AG10803 (cell line): ENCODE data around the gene BDNF.

ENCODE experiments used
- DNase-seq: peaks from one replicate; pipeline ENCODE4 v3.0.0; 2010; ENCODE audit warnings: low read depth
- H3K4me3 ChIP-seq: 2 replicates; pipeline ENCODE4 v1.5.1; 2011; ENCODE audit warnings: mild to moderate bottlenecking, low read length, control low read depth
- CTCF ChIP-seq: conservative IDR thresholded peaks from 2 replicates; pipeline ENCODE4 v1.5.1; 2011; ENCODE audit warnings: mild to moderate bottlenecking, low read length, control low read depth, inconsistent platforms

The BDNF gene

DNA sequence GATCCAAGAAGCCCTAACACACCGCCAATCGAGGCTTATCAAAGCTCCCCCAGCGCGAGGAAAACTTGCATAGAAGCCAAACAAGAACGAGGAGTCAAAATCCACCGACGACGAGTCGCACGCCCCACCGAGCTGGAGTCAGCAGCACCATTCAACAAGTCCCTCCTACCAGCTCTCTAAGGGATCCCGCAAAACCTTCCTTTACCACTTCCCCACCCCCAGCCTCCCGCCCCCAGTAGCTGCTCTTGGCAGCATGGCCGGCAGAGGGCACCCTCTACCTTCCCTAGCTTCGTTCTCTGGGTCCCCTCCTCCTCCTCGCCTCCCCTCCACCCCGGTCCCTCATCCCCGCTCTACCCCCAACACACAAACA, 1.4 kb downstream of the BDNF start:
- peak; percentile 90 for DNase-seq
- H3K4me3 ChIP-seq, result peak overlapping the region; percentile 87
- TF ChIP-seq CTCF, result peak; percentile 82

GRCh38 chr11:27697679-27698275, 2.5 kb downstream of the BDNF start:
- peak overlapping the region; percentile 87 for H3K4me3 ChIP-seq
- DNase-seq, result peak; percentile 56
- no peak for TF ChIP-seq CTCF

- TF ChIP-seq CTCF, result no peak
- no peak for DNase-seq
- peak overlapping the region; percentile 87 for H3K4me3 ChIP-seq
Measured at GRCh38 chr11:27696961-27697360, 3.3 kb downstream of the BDNF start.

GRCh38 chr11:27696115-27696514, 4.1 kb downstream of the BDNF start:
- H3K4me3 ChIP-seq, result peak overlapping the region; percentile 11; the same call in 1 of the 2 replicates
- peak; percentile 81 for DNase-seq
- no peak for TF ChIP-seq CTCF

- peak; percentile 54 for TF ChIP-seq CTCF
- peak; percentile 55 for DNase-seq
- H3K4me3 ChIP-seq, result no peak overlapping the region
Measured at GRCh38 chr11:27694992-27695391, 5.3 kb downstream of the BDNF start.

- no peak for TF ChIP-seq CTCF
- no peak for DNase-seq
- H3K4me3 ChIP-seq, result no peak overlapping the region
Measured at GRCh38 chr11:27693398-27693797, 6.9 kb downstream of the BDNF start.

DNA sequence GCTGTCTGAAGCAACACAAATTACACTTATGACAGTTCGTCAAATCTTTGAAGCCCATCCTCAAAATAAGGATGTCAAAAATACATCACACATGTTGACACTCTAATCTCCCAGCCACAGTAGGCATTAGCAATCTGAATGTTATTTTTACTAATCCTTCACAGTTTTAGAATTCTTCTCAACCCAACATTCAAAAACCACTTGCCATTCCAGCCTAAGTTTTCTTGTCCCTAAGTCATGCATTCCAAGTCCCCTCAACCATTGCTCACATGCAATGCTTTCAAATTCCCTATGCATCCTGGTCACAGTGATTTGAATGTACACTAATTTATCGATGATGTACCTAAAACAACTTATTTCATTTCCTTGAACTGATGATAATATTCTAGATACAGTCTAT, 7.5 kb downstream of the BDNF start:
- TF ChIP-seq CTCF, result no peak

More for the DNA sequence above, 7.5 kb downstream of the BDNF start:
- H3K4me3 ChIP-seq, result no peak overlapping the region
- no peak for DNase-seq
